WERI-Rb-1 (cell line): ENCODE measurements around the gene SSNA1.

ENCODE experiments used
- DNase-seq: peaks from one replicate; pipeline ENCODE4 v3.0.0-alpha.2; 2020
- H3K27ac ChIP-seq: fragments of 250-450 bp; sonication (Bioruptor Pico); 2 replicates; pipeline ENCODE4 v1.5.1; 2020; ENCODE audit warnings: mild to moderate bottlenecking, moderate library complexity
- H3K27me3 ChIP-seq: fragments of 250-450 bp; sonication (Bioruptor Pico); 2 replicates; pipeline ENCODE4 v1.5.1; 2021; ENCODE audit warnings: mild to moderate bottlenecking, low read depth, moderate library complexity; ENCODE audit not compliant: insufficient read depth, severe bottlenecking
- H3K36me3 ChIP-seq: fragments of 250-450 bp; sonication (Bioruptor Pico); 2 replicates; pipeline ENCODE4 v1.5.1; 2020; ENCODE audit warnings: mild to moderate bottlenecking, moderate library complexity
- H3K4me3 ChIP-seq: 2 replicates; pipeline ENCODE4 v1.5.1; 2011; ENCODE audit warnings: low read depth, mild to moderate bottlenecking, control low read depth, low read length
- H3K9me3 ChIP-seq: fragments of 250-450 bp; sonication (Bioruptor Pico); 2 replicates; pipeline ENCODE4 v1.5.1; 2021; ENCODE audit warnings: mild to moderate bottlenecking, moderate library complexity; ENCODE audit not compliant: severe bottlenecking
- CTCF ChIP-seq: IDR thresholded peaks from 2 replicates; pipeline ENCODE4 v1.5.1; 2011; ENCODE audit warnings: low read depth, mild to moderate bottlenecking, control low read depth, inconsistent platforms, low read length

SSNA1 gene

GRCh38 chr9:137192859-137193258, 4.4 kb downstream of the SSNA1 start:
- Histone ChIP-seq H3K9me3 (no peaks in the 10 kb centered on the region), H3K4me3 (no peak overlapping the region), H3K36me3 (peaks cover 4% of the 10 kb centered on the region; the same call in 1 of the 2 replicates), H3K27ac (no peak overlapping the region), H3K27me3 (no peaks in the 10 kb centered on the region)
- no peak for TF ChIP-seq CTCF
- DNase-seq: no peak

- H3K27ac ChIP-seq: peak overlapping the region; percentile 77
- H3K36me3 ChIP-seq: peaks cover 4% of the 10 kb centered on the region; the same call in 1 of the 2 replicates
- no peaks in the 10 kb centered on the region for H3K27me3 ChIP-seq
- DNase-seq: no peak
- no peak for TF ChIP-seq CTCF
- H3K4me3 ChIP-seq: no peak overlapping the region
- no peaks in the 10 kb centered on the region for H3K9me3 ChIP-seq
Measured at GRCh38 chr9:137193771-137194170, 5.3 kb downstream of the SSNA1 start.

- peak; percentile 52 for DNase-seq
- H3K27me3 ChIP-seq: no peaks in the 10 kb centered on the region
- H3K9me3 ChIP-seq: no peaks in the 10 kb centered on the region
Measured at GRCh38 chr9:137194388-137194787, 5.9 kb downstream of the SSNA1 start.

GRCh38 chr9:137194909-137195308, 6.4 kb downstream of the SSNA1 start:
- no peaks in the 10 kb centered on the region for H3K9me3 ChIP-seq
- DNase-seq: peak; percentile 30
- peaks cover 3% of the 10 kb centered on the region; the same call in 1 of the 2 replicates for H3K36me3 ChIP-seq
- H3K4me3 ChIP-seq: no peak overlapping the region
- H3K27ac ChIP-seq: peak overlapping the region; percentile 77
- no peaks in the 10 kb centered on the region for H3K27me3 ChIP-seq
- no peak for TF ChIP-seq CTCF

More at GRCh38 chr9:137194388-137194787, 5.9 kb downstream of the SSNA1 start:
- H3K27ac ChIP-seq: peak overlapping the region; percentile 77
- TF ChIP-seq CTCF: no peak
- H3K36me3 ChIP-seq: peaks cover 4% of the 10 kb centered on the region; the same call in 1 of the 2 replicates
- no peak overlapping the region for H3K4me3 ChIP-seq

- H3K9me3 ChIP-seq: no peaks in the 10 kb centered on the region
- no peaks in the 10 kb centered on the region; the same call in 1 of the 2 replicates for H3K36me3 ChIP-seq
- TF ChIP-seq CTCF: no peak
- H3K4me3 ChIP-seq: no peak overlapping the region
- DNase-seq: peak; percentile 54
- no peaks in the 10 kb centered on the region for H3K27me3 ChIP-seq
- H3K27ac ChIP-seq: peak overlapping the region; percentile 77
Measured at GRCh38 chr9:137195525-137196220, 7.2 kb downstream of the SSNA1 start.
